Lower lobe of right lung (tissue), 2 donors: Measurements from ENCODE around the gene INAVA. TPM values are rescaled to one million over a fixed set of nuclear protein-coding genes. Genes with fewer than 3 reads are reported as not detected.
"Not testable (repeated sequence)": the region's sequence is repeated elsewhere in the genome, so short reads cannot be mapped to it uniquely, and the experiment has no call there.

ENCODE experiments used
- ATAC-seq, 2 donors: fragments of 200-7000 bp; cut with Tn5 transposase; one replicate each; pipeline ENCODE4 v1.9.1; 2020 to 2022; ENCODE audit warnings: mild to moderate bottlenecking in 2 of 2, moderate library complexity in 2 of 2
- DNase-seq: peaks from one replicate; pipeline ENCODE4 v3.0.0-alpha.2; 2020
- H3K27ac ChIP-seq: fragments of 200-600 bp; one replicate; pipeline ENCODE4 v1.8.0; 2022
- H3K27me3 ChIP-seq: fragments of 200-600 bp; one replicate; pipeline ENCODE4 v1.8.0; 2022; ENCODE audit warnings: low read depth
- H3K36me3 ChIP-seq: fragments of 200-600 bp; one replicate; pipeline ENCODE4 v1.8.0; 2022; ENCODE audit warnings: mild to moderate bottlenecking
- H3K4me1 ChIP-seq: fragments of 200-600 bp; one replicate; pipeline ENCODE4 v1.8.0; 2022
- H3K4me3 ChIP-seq: fragments of 200-600 bp; one replicate; pipeline ENCODE4 v1.8.0; 2022; ENCODE audit warnings: mild to moderate bottlenecking
- H3K9me3 ChIP-seq: fragments of 200-600 bp; one replicate; pipeline ENCODE4 v1.8.0; 2022
- intact Hi-C: fragments of 100-400 bp; cut with DNase I; formaldehyde crosslinking; loops from one replicate; pipeline ENCODE4 v1.11.0; 2022
- total RNA-seq: library from RNA; stranded (reverse); fragmentation: NEBNext Ultra II Directional; extraction: Animal tissue kit (Norgen Biotek cat#: 25700); gene quantifications from one replicate; pipeline ENCODE4 v1.2.1, GENCODE V29; 2021
- TF ChIP-seq, protein P1 (sequence below): fragments of 200-600 bp; IDR thresholded peaks from one replicate; pipeline ENCODE4 v1.8.0; 2022; ENCODE audit warnings: antibody characterized with exemption, mild to moderate bottlenecking
- donor health status: DM: no; HTN: yes; CAD: no; lungs with severe emphysema.

Gene INAVA
- total RNA-seq, 1 donor from 2014 or later, result 7.8 TPM

DNA sequence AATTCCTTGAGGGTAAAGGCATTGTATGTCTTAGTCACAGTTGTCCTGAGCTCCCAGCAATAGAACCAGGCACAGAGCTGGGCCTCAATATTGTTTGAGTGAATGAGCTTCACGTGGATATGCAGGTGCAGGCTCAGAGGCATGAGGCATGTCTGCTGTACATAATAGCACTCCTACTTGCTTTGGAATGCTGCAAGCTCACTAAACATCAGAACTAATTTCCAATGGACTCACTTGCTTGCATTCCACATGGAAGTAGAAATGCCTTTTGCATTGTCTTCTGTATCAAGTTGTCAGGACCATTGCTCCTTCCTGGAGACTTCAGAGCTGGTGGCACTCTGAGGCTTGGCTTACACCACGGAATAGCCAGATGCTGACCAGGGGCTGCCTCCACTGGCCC, 37.1 kb downstream of the INAVA start:
- Histone ChIP-seq H3K27ac (no peak overlapping the region), H3K4me3 (no peak overlapping the region), H3K36me3 (no peaks in the 10 kb centered on the region), H3K9me3 (no peaks in the 10 kb centered on the region), H3K27me3 (no peaks in the 10 kb centered on the region), H3K4me1 (no peaks in the 10 kb centered on the region)
- DNase-seq (no peak), ATAC-seq (no peak)
- TF ChIP-seq, protein P1, sequence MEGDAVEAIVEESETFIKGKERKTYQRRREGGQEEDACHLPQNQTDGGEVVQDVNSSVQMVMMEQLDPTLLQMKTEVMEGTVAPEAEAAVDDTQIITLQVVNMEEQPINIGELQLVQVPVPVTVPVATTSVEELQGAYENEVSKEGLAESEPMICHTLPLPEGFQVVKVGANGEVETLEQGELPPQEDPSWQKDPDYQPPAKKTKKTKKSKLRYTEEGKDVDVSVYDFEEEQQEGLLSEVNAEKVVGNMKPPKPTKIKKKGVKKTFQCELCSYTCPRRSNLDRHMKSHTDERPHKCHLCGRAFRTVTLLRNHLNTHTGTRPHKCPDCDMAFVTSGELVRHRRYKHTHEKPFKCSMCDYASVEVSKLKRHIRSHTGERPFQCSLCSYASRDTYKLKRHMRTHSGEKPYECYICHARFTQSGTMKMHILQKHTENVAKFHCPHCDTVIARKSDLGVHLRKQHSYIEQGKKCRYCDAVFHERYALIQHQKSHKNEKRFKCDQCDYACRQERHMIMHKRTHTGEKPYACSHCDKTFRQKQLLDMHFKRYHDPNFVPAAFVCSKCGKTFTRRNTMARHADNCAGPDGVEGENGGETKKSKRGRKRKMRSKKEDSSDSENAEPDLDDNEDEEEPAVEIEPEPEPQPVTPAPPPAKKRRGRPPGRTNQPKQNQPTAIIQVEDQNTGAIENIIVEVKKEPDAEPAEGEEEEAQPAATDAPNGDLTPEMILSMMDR, result no peak
- intact Hi-C loops, result no loop called here

DNA sequence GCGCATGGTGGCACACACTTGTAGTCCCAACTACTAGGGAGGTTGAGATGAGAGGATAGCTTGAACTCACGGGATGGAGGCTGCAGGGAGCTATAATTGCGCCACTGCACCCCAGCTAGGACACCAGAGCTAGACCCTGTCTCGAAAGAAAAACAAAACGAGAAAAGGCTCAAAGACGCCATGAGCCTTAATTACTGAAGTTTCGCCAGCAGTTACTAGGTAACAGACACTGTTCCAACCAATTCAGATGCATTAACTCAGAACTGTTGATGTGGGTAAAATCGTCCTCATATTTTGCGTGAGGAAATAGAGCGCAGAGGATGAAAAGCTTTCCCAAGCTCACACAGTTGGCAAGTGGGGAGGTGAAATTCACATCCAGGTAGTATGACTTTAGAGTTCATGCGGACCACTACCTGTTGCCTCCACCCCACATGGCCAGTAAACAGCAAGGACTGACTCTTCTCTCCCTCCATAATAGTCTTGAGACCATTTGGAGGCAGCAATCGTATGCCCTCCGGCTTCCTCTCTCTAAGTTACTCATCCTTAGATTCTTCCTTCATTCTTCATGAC, 40.1 kb downstream of the INAVA start:
- no peaks in the 10 kb centered on the region for H3K36me3 ChIP-seq
- no peaks in the 10 kb centered on the region for H3K9me3 ChIP-seq
- intact Hi-C loops, result no loop called here
- no peak overlapping the region for H3K27ac ChIP-seq
- DNase-seq, result no peak
- H3K4me3 ChIP-seq, result no peak overlapping the region
- TF ChIP-seq, protein P1, result no peak
- no peaks in the 10 kb centered on the region for H3K27me3 ChIP-seq
- ATAC-seq, result no peak
- H3K4me1 ChIP-seq, result no peaks in the 10 kb centered on the region

DNA sequence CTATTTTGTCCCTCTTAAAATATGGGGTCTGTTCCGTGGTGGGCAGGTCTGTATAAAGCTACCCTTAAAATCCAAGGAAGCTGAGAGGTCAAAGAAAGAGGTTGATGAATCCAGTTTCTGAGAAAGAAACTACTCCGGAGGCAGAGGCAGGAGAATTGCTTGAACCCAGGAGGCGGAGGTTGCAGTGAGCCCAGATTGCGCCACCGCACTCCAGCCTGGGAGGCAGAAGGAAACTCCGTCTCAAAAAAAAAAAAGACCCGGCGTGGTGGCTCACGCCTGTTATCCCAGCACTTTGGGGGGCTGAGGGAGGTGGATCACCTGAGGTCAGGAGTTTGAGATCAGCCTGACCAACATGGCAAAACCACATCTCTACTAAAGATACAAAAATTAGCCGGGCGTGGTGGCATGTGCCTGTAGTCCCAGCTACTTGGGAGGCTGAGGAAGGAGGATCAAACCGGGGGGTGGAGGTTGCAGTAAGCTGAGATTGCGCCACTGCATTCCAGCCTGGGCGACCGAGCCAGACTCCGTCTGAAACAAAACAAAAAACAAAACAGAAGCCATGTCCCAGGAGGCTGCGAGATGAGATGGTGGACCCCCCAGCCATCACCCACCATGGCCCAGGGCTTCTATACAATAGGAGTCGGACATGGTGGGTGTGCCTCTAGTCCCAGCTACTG, 40.7 kb downstream of the INAVA start:
- ATAC-seq, H3K36me3 ChIP-seq, DNase-seq, H3K4me3 ChIP-seq, H3K4me1 ChIP-seq, intact Hi-C loops, H3K27ac ChIP-seq, H3K9me3 ChIP-seq, H3K27me3 ChIP-seq: not testable (repeated sequence)

DNA sequence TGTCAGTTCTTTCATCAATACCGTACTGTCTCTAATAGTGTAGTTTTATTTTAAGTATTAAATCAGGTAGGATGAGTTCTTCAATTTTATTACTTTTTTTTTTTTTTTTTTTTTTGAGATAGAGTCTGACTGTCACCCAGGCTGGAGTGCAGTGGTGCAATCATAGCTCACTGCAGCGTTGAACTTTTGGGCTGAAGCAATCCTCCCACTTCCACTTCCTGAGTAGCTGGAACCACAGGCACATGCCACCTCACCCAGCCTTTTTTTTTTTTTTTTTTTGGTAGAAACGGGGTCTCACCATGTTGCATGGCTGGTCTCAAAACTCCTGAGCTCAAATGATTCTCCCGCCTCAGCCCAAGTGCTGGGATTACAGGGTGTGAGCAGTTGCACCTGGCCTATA, 44.3 kb downstream of the INAVA start:
- intact Hi-C loops, result no loop called here
- H3K9me3 ChIP-seq, result no peaks in the 10 kb centered on the region
- ATAC-seq, result peak; percentile 52 to 71

DNA sequence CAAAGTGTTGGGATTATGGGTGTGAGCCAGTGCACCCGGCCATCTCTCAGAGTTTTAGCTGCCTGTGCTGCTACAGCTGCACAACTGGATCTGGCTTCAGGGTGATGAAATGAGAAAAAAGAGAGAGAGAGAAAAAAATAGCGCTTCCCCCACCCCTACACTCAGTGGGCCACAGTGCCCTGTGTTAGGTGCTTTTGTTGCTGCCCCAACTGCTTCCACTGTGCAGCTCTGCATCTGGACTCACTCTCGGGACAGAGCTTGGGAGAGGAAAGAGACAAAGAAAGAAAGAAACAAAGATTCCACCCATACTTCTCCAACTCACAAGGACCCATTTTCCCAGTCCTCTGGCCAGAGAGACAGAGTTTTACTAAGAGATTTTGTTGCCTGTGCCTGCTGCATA, 50.4 kb downstream of the INAVA start:
- TF ChIP-seq, protein P1, result no peak
- ATAC-seq (no peak), DNase-seq (no peak)
- Histone ChIP-seq H3K36me3 (no peaks in the 10 kb centered on the region), H3K4me3 (no peak overlapping the region), H3K4me1 (no peaks in the 10 kb centered on the region), H3K9me3 (no peaks in the 10 kb centered on the region), H3K27me3 (no peaks in the 10 kb centered on the region), H3K27ac (no peak overlapping the region)
- intact Hi-C loops, result no loop called here

More for the DNA sequence above, 44.3 kb downstream of the INAVA start:
- DNase-seq, result peak; percentile 53
- no peaks in the 10 kb centered on the region for H3K4me1 ChIP-seq
- no peaks in the 10 kb centered on the region for H3K27me3 ChIP-seq
- H3K36me3 ChIP-seq, result no peaks in the 10 kb centered on the region
- no peak overlapping the region for H3K4me3 ChIP-seq
- TF ChIP-seq, protein P1, result no peak
- H3K27ac ChIP-seq, result no peak overlapping the region

DNA sequence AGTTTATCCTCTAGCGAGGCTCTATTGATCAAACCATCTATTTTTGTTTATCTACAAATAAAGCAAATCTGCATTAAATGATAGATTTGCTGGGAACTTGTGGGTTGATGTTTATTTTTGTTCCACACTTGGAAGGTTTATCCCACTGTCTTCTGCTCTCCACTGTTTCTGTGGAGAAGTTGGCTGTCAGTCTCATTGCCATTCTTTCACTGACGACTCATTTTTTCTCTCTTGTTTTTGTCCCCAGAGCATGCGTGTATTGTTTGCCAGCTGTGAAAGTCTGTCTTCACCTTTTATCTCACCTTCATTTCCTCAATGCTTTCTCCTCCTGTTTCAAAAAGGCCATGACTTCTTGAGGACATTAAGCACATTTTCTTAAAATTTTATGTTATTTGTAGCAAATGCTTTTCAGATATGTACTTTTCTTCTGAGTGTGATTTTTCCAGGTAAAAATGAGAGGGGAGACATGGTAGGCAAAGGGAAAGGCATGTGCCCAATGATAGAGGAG, 52.4 kb downstream of the INAVA start:
- Histone ChIP-seq H3K4me1 (no peaks in the 10 kb centered on the region), H3K4me3 (no peak overlapping the region), H3K9me3 (no peaks in the 10 kb centered on the region), H3K27ac (no peak overlapping the region), H3K36me3 (no peaks in the 10 kb centered on the region), H3K27me3 (no peaks in the 10 kb centered on the region)
- intact Hi-C loops, result no loop called here
- TF ChIP-seq, protein P1, result no peak
- DNase-seq (no peak), ATAC-seq (no peak)
